GM12892 (cell line): ENCODE measurements around the gene ASIC2.

Experiments used
- POLR2A ChIP-seq: IDR thresholded peaks from 2 replicates; pipeline ENCODE4 v1.6.1; 2011; ENCODE audit warnings: low read depth, low read length, control low read depth
- POLR2AphosphoS5 ChIP-seq: IDR thresholded peaks from 2 replicates; pipeline ENCODE4 v1.6.1; 2011; ENCODE audit warnings: low read depth, low read length, control low read depth

DNA sequence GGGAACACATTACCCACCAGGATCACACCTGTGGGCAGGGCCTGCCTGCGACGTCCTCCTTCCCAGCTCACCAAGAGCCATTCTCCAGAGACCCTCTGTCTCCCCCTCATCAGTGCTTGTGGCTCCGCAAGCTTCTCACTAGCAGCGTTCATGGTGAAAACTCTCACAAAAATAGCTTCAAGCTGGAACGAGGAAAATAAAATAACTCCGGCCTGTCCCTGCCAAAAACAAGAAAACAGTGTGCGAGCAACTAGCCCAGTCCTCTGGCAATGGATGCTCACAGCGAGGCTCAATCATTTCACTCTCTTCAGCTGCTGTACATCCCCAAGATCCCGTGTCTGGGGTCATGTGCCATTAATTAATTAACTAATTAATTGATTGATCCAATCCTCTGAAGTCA, 283.5 kb downstream of the ASIC2 start:
- TF ChIP-seq POLR2AphosphoS5 (no peak), POLR2A (no peak)
